NT2/D1 (cell line): ENCODE data around the gene CREB3.

Experiments used
- YY1 ChIP-seq: IDR thresholded peaks from 2 replicates; pipeline ENCODE4 v1.6.1; 2011; ENCODE audit not compliant: insufficient read length, insufficient read depth
- ZNF274 ChIP-seq: IDR thresholded peaks from 2 replicates; pipeline ENCODE4 v1.6.1; 2011; ENCODE audit warnings: mild to moderate bottlenecking, low read depth, low read length

GRCh38 chr9:35683323-35683722 lies 49.1 kb upstream of the CREB3 start:
- TF ChIP-seq ZNF274: no peak
- no peak for TF ChIP-seq YY1
